ENCODE data around the gene FBXO46. TPM values are rescaled to one million over a fixed set of nuclear protein-coding genes. Genes with fewer than 3 reads are reported as not detected.

The FBXO46 gene
- total and polyA plus RNA-seq, 10 of the 15 experiments (the other 5 are each of a cell fraction or from before 2014, with no cell fraction given): 2.5 to 61.5 (median 13.7) TPM

- TF ChIP-seq USF1 (IDR thresholded peaks at IDR 0.05; ENCODE audit: borderline replicate concordance, extremely low read length, insufficient read depth, low read depth, low read length) (no peak), REST (IDR thresholded peaks at IDR 0.05; ENCODE audit: low read depth, low read length) (no peak), E2F4 (IDR thresholded peaks at IDR 0.05; ENCODE audit: low read depth, low read length) (peak; percentile 98), PAX8 (IDR thresholded peaks at IDR 0.05) (no peak), ZNF274 (IDR thresholded peaks at IDR 0.05; ENCODE audit: insufficient read depth, insufficient read length) (no peak), IRF4 (IDR thresholded peaks at IDR 0.05; ENCODE audit: low read depth, low read length) (no peak), GATAD2B (conservative IDR thresholded peaks at IDR 0.05; ENCODE audit: low read depth) (peak; percentile 48), POU2F2 (IDR thresholded peaks at IDR 0.05; ENCODE audit: borderline replicate concordance, low read depth, low read length) (no peak), ATF2 (IDR thresholded peaks at IDR 0.05; ENCODE audit: low read length) (no peak; the same call in 1 of the 2 replicates), ATF3 (IDR thresholded peaks at IDR 0.05; ENCODE audit: borderline replicate concordance, extremely low read depth, low read depth, low read length) (no peak), ZNF24 (IDR thresholded peaks at IDR 0.05) (no peak), SKIL (IDR thresholded peaks at IDR 0.05; ENCODE audit: low read depth, poor library complexity, severe bottlenecking) (no peak), ZNF384 (IDR thresholded peaks at IDR 0.05; ENCODE audit: borderline replicate concordance, low read depth, low read length) (no peak), EP300 (IDR thresholded peaks at IDR 0.05; ENCODE audit: borderline replicate concordance in 1 of 2, control insufficient read depth in 1 of 2, low read depth in 2 of 2, low read length in 2 of 2) (peak; percentile 13 to 31; a peak in 1 of 4 replicates), SRF (IDR thresholded peaks at IDR 0.05; ENCODE audit: low read depth in 2 of 2, low read length in 2 of 2) (0 out of 4 replicates have a peak, but pooled peaks of 1 of the 2 experiments have one; percentile 7), PBX3 (IDR thresholded peaks at IDR 0.05; ENCODE audit: insufficient replicate concordance, low read depth, low read length) (peak; percentile 49)
These were observed 38.2 kb downstream of the FBXO46 start, which contains the start of gene QPCTL (continued) for GRCh38 chr19:45692187-45693105.
